ENCODE measurements around the gene EFCAB7. TPM values are rescaled to one million over a fixed set of nuclear protein-coding genes. Genes with fewer than 3 reads are reported as not detected.

EFCAB7 gene
- total RNA-seq, 2 donors from 2014 or later, result 3.7 to 7.1 TPM

Other genes starting within 250 kb of the EFCAB7 start
- gene FOXD3, start 201.0 kb upstream of the EFCAB7 start, total RNA-seq, result not detected
- 10 to 100 TPM; 18.3 to 21.3 TPM for gene ALG6, start 155.9 kb upstream of the EFCAB7 start, total RNA-seq
- 10 to 100 TPM; 35.0 to 48.3 TPM for gene ITGB3BP, start 300 bp upstream of the EFCAB7 start, total RNA-seq
- gene PGM1, start 69.9 kb downstream of the EFCAB7 start, total RNA-seq, result 10 to 100 TPM; 43.7 to 54.6 TPM